ENCODE data around the gene CNGA3.

CNGA3 gene

GRCh38 chr2:98445177-98445682 lies 99.0 kb downstream of the CNGA3 start:
- DNase-seq, result no peak

- DNase-seq, result no peak
Measured at GRCh38 chr2:98445683-98446581, 99.7 kb downstream of the CNGA3 start.

DNA sequence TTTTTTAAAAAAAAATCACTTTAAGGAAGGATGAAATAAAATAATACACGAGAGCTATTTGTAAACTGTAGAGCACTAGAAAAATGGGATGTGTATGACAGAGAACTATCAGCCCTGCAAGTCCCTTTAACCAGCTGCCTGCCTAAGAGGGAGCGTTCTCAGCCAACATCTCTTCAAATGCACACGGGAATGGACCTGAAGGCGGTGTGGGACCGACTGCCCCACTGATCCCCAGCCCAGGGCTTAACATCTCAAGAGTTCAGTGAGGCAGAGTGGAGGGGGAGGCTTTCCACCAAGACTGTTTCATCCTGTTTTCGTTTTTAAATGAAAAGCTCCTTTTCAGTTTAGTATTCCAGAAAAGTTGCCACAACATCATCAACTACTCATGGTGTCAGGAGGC lies 100.6 kb downstream of the CNGA3 start:
- DNase-seq, result no peak
